Breast epithelium (tissue), 4 donors: ENCODE measurements around the gene CGNL1. TPM values are rescaled to one million over a fixed set of nuclear protein-coding genes. Genes with fewer than 3 reads are reported as not detected.

Experiments
- DNase-seq, 2 donors: peaks; one replicate each; pipeline ENCODE4 v3.0.0-alpha.2; 2019; ENCODE audit warnings: low spot score in 2 of 2
- H3K27ac ChIP-seq, 2 donors: fragments of 200-600 bp; sonication (generic) in 1 of 2; one replicate each; pipeline ENCODE4 v1.5.1; 2016 to 2019; ENCODE audit warnings: mild to moderate bottlenecking in 1 of 2
- H3K27me3 ChIP-seq, 2 donors: fragments of 200-600 bp; sonication (generic) in 1 of 2; one replicate each; pipeline versions ENCODE4 v1.5.1 to v1.6.0; 2017 to 2019; ENCODE audit warnings: control low read depth in 1 of 2, mild to moderate bottlenecking in 1 of 2
- H3K36me3 ChIP-seq: fragments of 200-600 bp; one replicate; pipeline ENCODE4 v1.5.1; 2019
- H3K4me1 ChIP-seq, 2 donors: fragments of 200-600 bp; sonication (generic); one replicate each; pipeline ENCODE4 v1.5.1; 2016 to 2019; ENCODE audit warnings: control low read depth in 1 of 2
- H3K4me3 ChIP-seq, 3 donors: fragments of 200-600 bp; sonication (generic); 1 replicate in 2 of 3; 2 replicates in 1 of 3; pipeline ENCODE4 v1.5.1; 2016 to 2019; ENCODE audit warnings: mild to moderate bottlenecking in 3 of 3, moderate library complexity in 2 of 3
- H3K9me3 ChIP-seq, 2 donors: fragments of 200-600 bp; sonication (generic) in 1 of 2; one replicate each; pipeline ENCODE4 v1.5.1; 2016 to 2019; ENCODE audit warnings: control low read depth in 1 of 2
- POLR2A ChIP-seq: fragments of 450-650 bp; IDR thresholded peaks from one replicate; pipeline ENCODE4 v1.6.1; 2016; ENCODE audit warnings: antibody characterized with exemption, mild to moderate bottlenecking, moderate library complexity
- POLR2AphosphoS5 ChIP-seq, 3 donors: sonication (generic); formaldehyde crosslinking; IDR thresholded peaks; one replicate each; pipeline ENCODE4 v1.6.1; 2017; ENCODE audit warnings: antibody characterized with exemption in 3 of 3
- intact Hi-C: fragments of 100-400 bp; cut with DNase I; formaldehyde crosslinking; loops from one replicate; pipeline ENCODE4 v1.15.1; 2023; ENCODE audit warnings: low total_unique reads
- total RNA-seq, 3 donors: library from RNA; depleted of rRNA; stranded (reverse); fragments of >200 nt; gene quantifications; one replicate each; pipeline ENCODE4 v1.1.0, GENCODE V29; 2016
- TF ChIP-seq, protein P1 (sequence below), 3 donors: fragments of 450-650 bp; IDR thresholded peaks; one replicate each; pipeline ENCODE4 v1.5.1; 2016 to 2017; ENCODE audit warnings: antibody characterized with exemption in 3 of 3, mild to moderate bottlenecking in 3 of 3, moderate library complexity in 3 of 3

The CGNL1 gene
- total RNA-seq, 3 donors from 2014 or later = 5.4 to 24.9 (median 18.4) TPM

DNA sequence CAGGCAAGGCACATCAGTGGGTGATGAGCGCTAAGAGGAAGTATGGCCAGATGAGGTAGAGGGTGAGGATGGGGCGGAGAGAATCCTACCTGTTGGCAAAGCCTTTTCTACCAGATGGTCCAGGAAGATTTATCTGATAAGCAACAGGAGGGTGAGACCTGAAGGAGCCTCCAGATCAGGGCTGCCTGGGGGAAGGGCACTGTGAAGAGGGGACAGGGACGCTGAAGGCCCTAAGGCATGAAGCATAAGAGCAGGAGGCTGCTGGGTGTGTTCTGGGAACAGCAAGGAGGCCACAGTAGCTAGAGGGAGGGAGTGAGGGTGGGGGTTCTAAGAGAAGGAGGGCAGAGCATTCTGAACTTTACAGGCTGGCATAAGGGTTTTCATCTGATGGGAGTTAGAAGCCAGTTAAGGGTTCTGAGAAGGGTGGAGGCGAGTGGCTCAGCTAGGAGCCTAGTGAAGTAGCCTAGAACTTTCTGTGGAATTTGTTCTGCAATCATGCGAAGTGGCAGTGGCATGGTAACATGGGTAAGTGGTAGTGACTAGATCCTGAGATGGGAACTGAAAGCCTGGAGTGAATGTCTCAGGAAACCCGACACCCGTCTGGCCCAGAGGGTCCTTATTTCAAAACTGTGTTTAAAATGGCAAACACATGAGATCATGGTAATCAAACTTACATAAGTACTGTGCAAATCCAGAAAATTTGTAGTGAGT is 29.9 kb downstream of the CGNL1 start:
- no peaks in the 10 kb centered on the region for H3K36me3 ChIP-seq
- H3K4me1 ChIP-seq = no peaks in the 10 kb centered on the region
- H3K9me3 ChIP-seq = no peaks in the 10 kb centered on the region
- intact Hi-C loops = no loop called here
- H3K4me3 ChIP-seq = no peak overlapping the region
- no peak overlapping the region for H3K27ac ChIP-seq
- DNase-seq = no peak
- H3K27me3 ChIP-seq = no peaks in the 10 kb centered on the region
- TF ChIP-seq POLR2A = no peak
- TF ChIP-seq, protein P1, sequence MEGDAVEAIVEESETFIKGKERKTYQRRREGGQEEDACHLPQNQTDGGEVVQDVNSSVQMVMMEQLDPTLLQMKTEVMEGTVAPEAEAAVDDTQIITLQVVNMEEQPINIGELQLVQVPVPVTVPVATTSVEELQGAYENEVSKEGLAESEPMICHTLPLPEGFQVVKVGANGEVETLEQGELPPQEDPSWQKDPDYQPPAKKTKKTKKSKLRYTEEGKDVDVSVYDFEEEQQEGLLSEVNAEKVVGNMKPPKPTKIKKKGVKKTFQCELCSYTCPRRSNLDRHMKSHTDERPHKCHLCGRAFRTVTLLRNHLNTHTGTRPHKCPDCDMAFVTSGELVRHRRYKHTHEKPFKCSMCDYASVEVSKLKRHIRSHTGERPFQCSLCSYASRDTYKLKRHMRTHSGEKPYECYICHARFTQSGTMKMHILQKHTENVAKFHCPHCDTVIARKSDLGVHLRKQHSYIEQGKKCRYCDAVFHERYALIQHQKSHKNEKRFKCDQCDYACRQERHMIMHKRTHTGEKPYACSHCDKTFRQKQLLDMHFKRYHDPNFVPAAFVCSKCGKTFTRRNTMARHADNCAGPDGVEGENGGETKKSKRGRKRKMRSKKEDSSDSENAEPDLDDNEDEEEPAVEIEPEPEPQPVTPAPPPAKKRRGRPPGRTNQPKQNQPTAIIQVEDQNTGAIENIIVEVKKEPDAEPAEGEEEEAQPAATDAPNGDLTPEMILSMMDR (IDR thresholded peaks at IDR 0.05) = no peak
- no peak for TF ChIP-seq POLR2AphosphoS5 (IDR thresholded peaks at IDR 0.05)

DNA sequence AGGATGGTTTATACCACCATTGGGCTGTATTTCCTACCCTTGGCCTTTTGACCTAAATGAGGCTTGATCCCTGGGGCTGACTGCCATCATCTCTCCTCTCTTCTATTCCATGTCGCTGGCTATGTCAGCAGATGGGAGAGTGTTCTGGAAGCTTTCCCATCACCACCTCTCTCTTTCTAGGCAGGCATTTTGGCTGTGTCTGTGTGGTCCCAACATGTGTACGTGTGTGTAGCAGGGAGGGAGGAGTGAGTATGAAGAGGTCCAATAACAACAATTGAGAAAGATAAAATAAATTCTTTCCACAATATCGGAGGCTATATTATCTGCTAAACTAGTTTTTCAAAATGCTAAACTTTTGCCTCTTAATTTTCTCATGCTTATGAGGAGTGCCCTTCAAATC is 34.1 kb downstream of the CGNL1 start:
- TF ChIP-seq, protein P1 (IDR thresholded peaks at IDR 0.05) = no peak
- no peak for TF ChIP-seq POLR2A
- no peak for TF ChIP-seq POLR2AphosphoS5 (IDR thresholded peaks at IDR 0.05)
- no peak for DNase-seq
- Histone ChIP-seq H3K4me3 (no peak overlapping the region), H3K9me3 (no peaks in the 10 kb centered on the region), H3K4me1 (no peaks in the 10 kb centered on the region), H3K36me3 (no peaks in the 10 kb centered on the region), H3K27ac (no peak overlapping the region), H3K27me3 (no peaks in the 10 kb centered on the region)
- intact Hi-C loops = no loop called here

- intact Hi-C loops = no loop called here
- Histone ChIP-seq H3K27me3 (no peaks in the 10 kb centered on the region), H3K36me3 (no peaks in the 10 kb centered on the region), H3K27ac (no peak overlapping the region), H3K4me3 (no peak overlapping the region), H3K9me3 (no peaks in the 10 kb centered on the region), H3K4me1 (no peaks in the 10 kb centered on the region)
- no peak for TF ChIP-seq POLR2A
- no peak for TF ChIP-seq POLR2AphosphoS5 (IDR thresholded peaks at IDR 0.05)
- TF ChIP-seq, protein P1 (IDR thresholded peaks at IDR 0.05) = no peak
- DNase-seq = no peak
Observed at GRCh38 chr15:57411945-57412768, 35.9 kb downstream of the CGNL1 start.

DNA sequence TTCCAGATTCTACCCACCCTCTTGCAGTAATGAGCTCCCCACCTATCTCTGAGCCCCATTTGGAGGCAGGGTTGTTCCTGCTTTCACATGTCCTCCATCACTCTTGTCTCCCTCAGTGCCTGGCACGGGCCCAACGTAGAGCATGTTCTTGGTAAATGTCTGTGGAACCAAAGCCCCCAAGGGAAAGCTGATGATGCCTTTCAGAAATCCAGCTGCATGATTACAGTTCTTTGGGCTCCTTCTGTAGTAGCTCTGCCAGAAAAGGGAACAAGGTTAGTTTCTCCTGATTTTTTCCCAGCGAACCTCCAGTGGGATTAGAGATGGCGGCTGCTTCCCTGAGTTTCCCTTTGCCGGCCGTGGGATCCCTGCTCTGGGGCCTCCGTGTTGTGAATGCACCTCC is 39.3 kb downstream of the CGNL1 start:
- no peak overlapping the region for H3K27ac ChIP-seq

More for the DNA sequence above, 39.3 kb downstream of the CGNL1 start:
- TF ChIP-seq, protein P1 (IDR thresholded peaks at IDR 0.05) = no peak
- TF ChIP-seq POLR2AphosphoS5 (IDR thresholded peaks at IDR 0.05) = no peak
- no peak for TF ChIP-seq POLR2A
- Histone ChIP-seq H3K36me3 (no peaks in the 10 kb centered on the region), H3K27me3 (no peaks in the 10 kb centered on the region), H3K9me3 (no peaks in the 10 kb centered on the region), H3K4me1 (no peaks in the 10 kb centered on the region), H3K4me3 (no peak overlapping the region)
- DNase-seq = no peak
- intact Hi-C loops = no loop called here
